Astrocyte (in vitro differentiated cells and primary cell): ENCODE results near the gene FTO. TPM values are rescaled to one million over a fixed set of nuclear protein-coding genes. Genes with fewer than 3 reads are reported as not detected.

Experiments
- DNase-seq: peaks from one replicate; pipeline ENCODE4 v3.0.0-alpha.2; 2010; ENCODE audit warnings: low read depth
- FAIRE-seq: peaks from 2 replicates; lab custom pipeline; 2011; peaks lifted over from hg19 to GRCh38; lab: Jason Lieb, UNC
- H2AFZ ChIP-seq: 2 replicates; pipeline ENCODE4 v1.6.0; 2012; ENCODE audit warnings: low read depth, low read length, inconsistent platforms
- H3K27ac ChIP-seq: 2 replicates; pipeline ENCODE4 v1.5.1; 2011; ENCODE audit warnings: low read depth, low read length, inconsistent platforms
- H3K27me3 ChIP-seq: 2 replicates; pipeline ENCODE4 v1.6.0; 2011; ENCODE audit warnings: low read length, inconsistent platforms; ENCODE audit not compliant: insufficient read depth
- H3K36me3 ChIP-seq: 2 replicates; pipeline ENCODE4 v1.5.1; 2011; ENCODE audit warnings: low read length, inconsistent platforms; ENCODE audit not compliant: insufficient read depth
- H3K4me1 ChIP-seq: 2 replicates; pipeline ENCODE4 v1.5.1; 2011; ENCODE audit warnings: low read length, inconsistent platforms; ENCODE audit not compliant: insufficient read depth
- H3K4me2 ChIP-seq: 2 replicates; pipeline ENCODE4 v1.6.0; 2012; ENCODE audit warnings: low read length, inconsistent platforms
- H3K4me3 ChIP-seq: 2 replicates; pipeline ENCODE4 v1.5.1; 2011; ENCODE audit warnings: low read depth, mild to moderate bottlenecking, low read length, inconsistent platforms; ENCODE audit not compliant: insufficient read depth
- H3K79me2 ChIP-seq: 2 replicates; pipeline ENCODE4 v1.6.0; 2012; ENCODE audit warnings: mild to moderate bottlenecking, low read length, inconsistent platforms; ENCODE audit not compliant: insufficient read depth
- H3K9ac ChIP-seq: 2 replicates; pipeline ENCODE4 v1.6.0; 2012; ENCODE audit warnings: mild to moderate bottlenecking, low read length, inconsistent platforms
- H3K9me3 ChIP-seq: 2 replicates; pipeline ENCODE4 v1.5.1; 2012; ENCODE audit warnings: low read depth, mild to moderate bottlenecking, low read length, inconsistent platforms; ENCODE audit not compliant: insufficient read depth
- H4K20me1 ChIP-seq: 2 replicates; pipeline ENCODE4 v1.6.0; 2012; ENCODE audit warnings: low read length, inconsistent platforms; ENCODE audit not compliant: insufficient read depth
- H3K27ac Mint-ChIP-seq: one replicate; pipeline ENCODE4 v1.8.0; 2021; ENCODE audit warnings: mild to moderate bottlenecking, mixed read lengths; ENCODE audit not compliant: unreplicated experiment
- H3K27me3 Mint-ChIP-seq: one replicate; pipeline ENCODE4 v1.8.0; 2021; ENCODE audit warnings: low read depth, mixed read lengths; ENCODE audit not compliant: unreplicated experiment
- H3K36me3 Mint-ChIP-seq: one replicate; pipeline ENCODE4 v1.8.0; 2021; ENCODE audit warnings: low read depth, mixed read lengths; ENCODE audit not compliant: unreplicated experiment
- H3K4me1 Mint-ChIP-seq: one replicate; pipeline ENCODE4 v1.8.0; 2021; ENCODE audit warnings: low read depth, mixed read lengths; ENCODE audit not compliant: unreplicated experiment
- H3K4me3 Mint-ChIP-seq: one replicate; pipeline ENCODE4 v1.8.0; 2021; ENCODE audit warnings: mild to moderate bottlenecking, moderate library complexity, mixed read lengths; ENCODE audit not compliant: unreplicated experiment
- H3K9me3 Mint-ChIP-seq: one replicate; pipeline ENCODE4 v1.8.0; 2021; ENCODE audit warnings: mild to moderate bottlenecking, mixed read lengths; ENCODE audit not compliant: unreplicated experiment
- EZH2 ChIP-seq: IDR thresholded peaks from 2 replicates; pipeline ENCODE4 v1.6.1; 2012; ENCODE audit warnings: mild to moderate bottlenecking, low read length, inconsistent platforms; ENCODE audit not compliant: insufficient read depth
- total RNA-seq: library from RNA; stranded (reverse); gene quantifications from 2 replicates; pipeline ENCODE4 v1.2.1, GENCODE V29; 2021
- TF ChIP-seq, protein P1 (sequence below): IDR thresholded peaks from 2 replicates; pipeline ENCODE4 v1.5.1; 2011; ENCODE audit warnings: low read depth, mild to moderate bottlenecking, inconsistent platforms, low read length, moderate library complexity; ENCODE audit not compliant: insufficient read depth

The FTO gene
- total RNA-seq, 1 donor from 2014 or later: 73.1 TPM

DNA sequence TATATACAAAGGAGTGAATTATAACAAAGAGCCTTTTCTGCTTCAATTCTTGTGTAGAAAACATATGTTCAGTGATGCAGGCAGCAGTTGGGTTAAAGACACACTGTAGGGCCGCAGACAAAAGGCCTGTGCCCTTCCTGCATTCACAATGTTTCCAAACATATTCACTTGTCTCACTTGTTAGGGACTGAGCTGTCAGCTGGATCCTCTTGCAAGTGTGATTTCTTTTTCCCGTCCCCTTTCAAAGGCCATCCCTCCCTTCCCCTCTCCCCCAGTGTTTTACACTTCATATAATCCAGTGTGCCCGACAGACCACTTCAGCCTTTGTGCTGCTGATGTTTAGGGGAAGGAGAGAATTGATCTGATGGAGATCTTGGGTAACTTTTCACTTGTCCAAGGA, 217.0 kb downstream of the FTO start:
- Mint-ChIP-seq H3K9me3 (no peaks in the 10 kb centered on the region), H3K27me3 (no peaks in the 10 kb centered on the region), H3K27ac (no peak overlapping the region), H3K36me3 (no peaks in the 10 kb centered on the region), H3K4me3 (no peak overlapping the region), H3K4me1 (peaks cover 27% of the 10 kb centered on the region)
- no peak for FAIRE-seq
- no peak overlapping the region for H3K4me3 ChIP-seq
- H3K4me2 ChIP-seq: no peak overlapping the region
- peaks cover 4% of the 10 kb centered on the region for H4K20me1 ChIP-seq
- H2AFZ ChIP-seq: no peak overlapping the region
- no peaks in the 10 kb centered on the region for H3K36me3 ChIP-seq
- H3K4me1 ChIP-seq: no peaks in the 10 kb centered on the region
- H3K27me3 ChIP-seq: no peaks in the 10 kb centered on the region
- no peak overlapping the region for H3K27ac ChIP-seq
- no peak overlapping the region for H3K9ac ChIP-seq
- no peak for DNase-seq
- H3K9me3 ChIP-seq: no peaks in the 10 kb centered on the region
- TF ChIP-seq, protein P1, sequence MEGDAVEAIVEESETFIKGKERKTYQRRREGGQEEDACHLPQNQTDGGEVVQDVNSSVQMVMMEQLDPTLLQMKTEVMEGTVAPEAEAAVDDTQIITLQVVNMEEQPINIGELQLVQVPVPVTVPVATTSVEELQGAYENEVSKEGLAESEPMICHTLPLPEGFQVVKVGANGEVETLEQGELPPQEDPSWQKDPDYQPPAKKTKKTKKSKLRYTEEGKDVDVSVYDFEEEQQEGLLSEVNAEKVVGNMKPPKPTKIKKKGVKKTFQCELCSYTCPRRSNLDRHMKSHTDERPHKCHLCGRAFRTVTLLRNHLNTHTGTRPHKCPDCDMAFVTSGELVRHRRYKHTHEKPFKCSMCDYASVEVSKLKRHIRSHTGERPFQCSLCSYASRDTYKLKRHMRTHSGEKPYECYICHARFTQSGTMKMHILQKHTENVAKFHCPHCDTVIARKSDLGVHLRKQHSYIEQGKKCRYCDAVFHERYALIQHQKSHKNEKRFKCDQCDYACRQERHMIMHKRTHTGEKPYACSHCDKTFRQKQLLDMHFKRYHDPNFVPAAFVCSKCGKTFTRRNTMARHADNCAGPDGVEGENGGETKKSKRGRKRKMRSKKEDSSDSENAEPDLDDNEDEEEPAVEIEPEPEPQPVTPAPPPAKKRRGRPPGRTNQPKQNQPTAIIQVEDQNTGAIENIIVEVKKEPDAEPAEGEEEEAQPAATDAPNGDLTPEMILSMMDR: no peak
- no peak for TF ChIP-seq EZH2
- H3K79me2 ChIP-seq: no peaks in the 10 kb centered on the region

DNA sequence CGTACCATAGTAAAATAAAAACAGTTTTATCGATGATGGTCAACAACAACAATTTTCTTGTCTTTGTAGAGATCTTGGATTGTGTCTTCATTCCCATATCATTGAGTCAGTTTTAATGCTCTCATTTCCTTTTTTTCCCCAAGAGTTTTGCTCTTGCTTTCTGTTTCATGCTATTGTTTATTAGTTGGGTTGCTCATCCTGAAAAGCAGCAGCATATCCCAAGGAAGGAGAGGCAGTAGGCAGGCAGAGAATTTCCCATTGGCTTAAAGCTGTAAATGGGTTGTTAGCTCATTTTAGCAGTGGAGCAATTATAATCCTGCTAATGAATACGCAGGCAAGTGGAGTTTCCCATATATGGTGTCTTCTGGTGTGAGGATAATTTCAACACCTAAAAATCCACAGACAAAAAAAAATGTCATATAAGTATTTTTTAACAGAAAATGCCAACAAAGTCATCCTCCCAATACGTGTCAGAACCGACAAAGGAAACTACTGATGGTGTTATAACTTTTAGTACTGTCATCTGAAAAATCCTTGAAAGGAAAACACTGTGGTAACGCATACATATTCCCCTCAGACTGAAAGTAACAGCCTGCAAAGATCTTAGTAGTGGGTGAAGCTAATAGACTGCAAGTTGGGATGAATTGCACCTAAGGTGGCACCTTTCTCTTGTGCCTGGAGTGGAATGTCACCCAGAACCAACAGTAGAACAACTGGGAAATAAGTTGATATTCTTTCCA, 218.3 kb downstream of the FTO start:
- H3K4me2 ChIP-seq: no peak overlapping the region
- no peaks in the 10 kb centered on the region for H3K9me3 ChIP-seq
- no peak for TF ChIP-seq EZH2
- TF ChIP-seq, protein P1: no peak
- H3K4me1 Mint-ChIP-seq: peaks cover 27% of the 10 kb centered on the region
- H3K36me3 ChIP-seq: no peaks in the 10 kb centered on the region
- H3K27me3 ChIP-seq: no peaks in the 10 kb centered on the region
- no peak overlapping the region for H3K9ac ChIP-seq
- DNase-seq (no peak), FAIRE-seq (no peak)
- no peaks in the 10 kb centered on the region for H3K9me3 Mint-ChIP-seq
- H3K36me3 Mint-ChIP-seq: no peaks in the 10 kb centered on the region
- H3K79me2 ChIP-seq: no peaks in the 10 kb centered on the region
- no peak overlapping the region for H2AFZ ChIP-seq
- H3K27ac Mint-ChIP-seq: no peak overlapping the region
- no peaks in the 10 kb centered on the region for H3K4me1 ChIP-seq
- no peaks in the 10 kb centered on the region for H3K27me3 Mint-ChIP-seq
- H3K4me3 Mint-ChIP-seq: no peak overlapping the region
- H3K27ac ChIP-seq: no peak overlapping the region
- peaks cover 8% of the 10 kb centered on the region for H4K20me1 ChIP-seq
- no peak overlapping the region for H3K4me3 ChIP-seq
